GM12801 (cell line): Measurements from ENCODE around the gene POLK.

Experiments used
- TF ChIP-seq, protein P1 (sequence below): IDR thresholded peaks from one replicate; pipeline ENCODE4 v1.5.1; 2011; ENCODE audit warnings: control low read depth; ENCODE audit not compliant: insufficient read length; ENCODE audit errors: extremely low read depth

POLK gene

DNA sequence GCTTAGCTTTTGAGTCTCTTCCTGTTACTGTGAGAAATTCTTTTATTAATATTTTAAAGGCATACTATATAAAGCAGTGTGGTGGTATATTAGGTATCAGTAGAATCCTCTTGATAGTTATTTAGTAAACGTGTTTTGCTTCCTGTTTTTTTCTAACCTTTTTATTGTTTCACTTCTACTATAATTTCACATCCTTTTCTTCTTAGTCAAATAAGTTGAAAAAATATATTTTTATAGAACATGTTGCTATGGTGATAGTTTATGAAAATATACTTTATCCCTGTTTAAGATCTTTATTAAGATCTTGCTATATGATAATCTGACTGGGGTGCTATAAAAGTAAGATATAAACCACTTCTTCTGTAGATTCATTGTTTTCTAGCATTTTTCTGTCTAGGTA, 2.1 kb downstream of the POLK start:
- TF ChIP-seq, protein P1, sequence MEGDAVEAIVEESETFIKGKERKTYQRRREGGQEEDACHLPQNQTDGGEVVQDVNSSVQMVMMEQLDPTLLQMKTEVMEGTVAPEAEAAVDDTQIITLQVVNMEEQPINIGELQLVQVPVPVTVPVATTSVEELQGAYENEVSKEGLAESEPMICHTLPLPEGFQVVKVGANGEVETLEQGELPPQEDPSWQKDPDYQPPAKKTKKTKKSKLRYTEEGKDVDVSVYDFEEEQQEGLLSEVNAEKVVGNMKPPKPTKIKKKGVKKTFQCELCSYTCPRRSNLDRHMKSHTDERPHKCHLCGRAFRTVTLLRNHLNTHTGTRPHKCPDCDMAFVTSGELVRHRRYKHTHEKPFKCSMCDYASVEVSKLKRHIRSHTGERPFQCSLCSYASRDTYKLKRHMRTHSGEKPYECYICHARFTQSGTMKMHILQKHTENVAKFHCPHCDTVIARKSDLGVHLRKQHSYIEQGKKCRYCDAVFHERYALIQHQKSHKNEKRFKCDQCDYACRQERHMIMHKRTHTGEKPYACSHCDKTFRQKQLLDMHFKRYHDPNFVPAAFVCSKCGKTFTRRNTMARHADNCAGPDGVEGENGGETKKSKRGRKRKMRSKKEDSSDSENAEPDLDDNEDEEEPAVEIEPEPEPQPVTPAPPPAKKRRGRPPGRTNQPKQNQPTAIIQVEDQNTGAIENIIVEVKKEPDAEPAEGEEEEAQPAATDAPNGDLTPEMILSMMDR = no peak

GRCh38 chr5:75514323-75514722, 2.6 kb downstream of the POLK start:
- TF ChIP-seq, protein P1 = no peak

DNA sequence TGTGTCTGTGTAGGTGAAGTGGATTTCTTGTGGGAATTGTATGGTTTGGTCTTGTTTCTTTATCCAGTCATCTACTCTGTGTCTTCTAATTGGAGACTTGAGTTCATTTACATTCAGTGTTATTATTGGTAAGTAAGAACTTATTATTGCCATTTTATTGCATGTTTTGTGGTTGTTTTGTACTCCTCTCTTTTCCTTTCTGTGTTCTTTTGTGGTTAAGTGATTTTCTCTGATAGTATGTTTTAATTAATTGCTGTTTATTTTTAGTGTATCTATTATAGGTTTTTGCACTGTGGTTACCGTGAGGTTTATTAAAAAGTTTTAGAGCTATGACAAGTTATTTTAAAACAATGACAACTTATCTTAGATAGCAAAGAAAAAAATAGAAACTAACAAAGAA, 8.1 kb downstream of the POLK start:
- TF ChIP-seq, protein P1 = no peak

- TF ChIP-seq, protein P1 = no peak
Observed at GRCh38 chr5:75521195-75521594, 9.5 kb downstream of the POLK start.

DNA sequence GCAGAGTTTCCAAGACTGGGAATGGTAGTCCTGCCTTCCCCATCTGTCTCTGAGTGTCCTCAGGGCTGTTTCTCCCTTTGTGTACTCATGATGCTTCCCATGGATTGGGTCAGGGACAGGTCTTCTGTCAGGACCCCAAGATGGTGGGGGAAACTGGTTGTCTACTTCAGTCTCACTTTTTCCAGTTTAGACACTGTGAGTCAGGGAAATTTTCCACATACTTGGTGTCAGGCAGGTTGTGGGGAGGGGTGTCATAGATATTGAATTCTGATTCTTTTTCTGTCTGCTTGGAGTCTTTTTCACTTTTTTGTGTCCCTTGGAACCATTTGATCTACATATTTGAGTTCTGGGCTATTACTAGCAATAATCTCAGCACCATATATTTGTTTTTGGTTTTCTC, 10.3 kb downstream of the POLK start:
- TF ChIP-seq, protein P1 = no peak

DNA sequence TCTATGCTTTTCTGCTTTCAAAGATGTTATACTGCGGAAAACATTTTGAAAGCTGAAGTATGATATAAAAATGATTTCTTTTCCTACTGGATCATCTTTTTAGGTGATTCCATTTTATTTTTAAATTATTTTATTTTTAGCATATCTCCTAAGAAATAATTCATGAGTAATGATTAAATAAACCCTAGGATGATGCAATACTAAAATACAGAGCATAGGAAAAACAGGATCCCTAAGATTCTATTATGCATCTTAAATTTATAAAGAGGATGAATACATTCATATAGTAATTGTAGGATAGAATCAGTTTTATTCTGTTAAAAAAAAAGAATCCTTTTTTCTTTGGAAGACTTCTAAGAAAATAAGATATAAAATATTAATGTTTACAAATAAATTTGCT, 10.9 kb downstream of the POLK start:
- TF ChIP-seq, protein P1 = no peak

- TF ChIP-seq, protein P1 = no peak
Observed at GRCh38 chr5:75523275-75523674, 11.6 kb downstream of the POLK start.

DNA sequence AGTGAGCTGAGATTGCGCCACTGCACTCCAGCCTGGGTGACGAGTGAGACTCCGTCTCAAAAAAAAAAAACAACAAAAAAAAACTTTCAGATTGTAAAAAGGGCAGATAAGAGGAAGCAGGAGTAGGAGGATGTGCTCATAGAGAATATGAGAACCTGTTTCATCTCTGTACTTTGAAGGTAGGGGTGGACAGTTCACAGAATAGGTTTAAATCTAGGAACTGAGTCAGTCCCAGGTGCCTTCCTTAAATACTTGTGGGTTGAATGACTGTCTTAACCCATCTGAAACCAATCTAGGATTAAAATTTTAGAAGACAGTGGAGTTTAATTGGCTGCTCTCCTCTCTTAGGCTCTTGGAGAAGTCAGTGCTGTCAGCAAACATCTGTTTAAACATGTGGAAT, 12.4 kb downstream of the POLK start:
- TF ChIP-seq, protein P1 = no peak
